ENCODE measurements around the gene GSPT1. TPM values are rescaled to one million over a fixed set of nuclear protein-coding genes. Genes with fewer than 3 reads are reported as not detected.
A peak's percentile ranks its signal among the peaks of the same experiment; 100 is the strongest.
"Not testable (repeated sequence)": the region's sequence is repeated elsewhere in the genome, so short reads cannot be mapped to it uniquely, and the experiment has no call there.

Gene GSPT1
- 73.5 TPM for total RNA-seq

GRCh38 chr16:11915644-11916523 lies at the start of gene GSPT1:
Gene GSPT1 (minus strand): TSS chr16:11915956. CDS start chr16:11915720, 236 bp downstream.
- DNase-seq (ENCODE audit: low spot score), result peak; percentile 98

DNA sequence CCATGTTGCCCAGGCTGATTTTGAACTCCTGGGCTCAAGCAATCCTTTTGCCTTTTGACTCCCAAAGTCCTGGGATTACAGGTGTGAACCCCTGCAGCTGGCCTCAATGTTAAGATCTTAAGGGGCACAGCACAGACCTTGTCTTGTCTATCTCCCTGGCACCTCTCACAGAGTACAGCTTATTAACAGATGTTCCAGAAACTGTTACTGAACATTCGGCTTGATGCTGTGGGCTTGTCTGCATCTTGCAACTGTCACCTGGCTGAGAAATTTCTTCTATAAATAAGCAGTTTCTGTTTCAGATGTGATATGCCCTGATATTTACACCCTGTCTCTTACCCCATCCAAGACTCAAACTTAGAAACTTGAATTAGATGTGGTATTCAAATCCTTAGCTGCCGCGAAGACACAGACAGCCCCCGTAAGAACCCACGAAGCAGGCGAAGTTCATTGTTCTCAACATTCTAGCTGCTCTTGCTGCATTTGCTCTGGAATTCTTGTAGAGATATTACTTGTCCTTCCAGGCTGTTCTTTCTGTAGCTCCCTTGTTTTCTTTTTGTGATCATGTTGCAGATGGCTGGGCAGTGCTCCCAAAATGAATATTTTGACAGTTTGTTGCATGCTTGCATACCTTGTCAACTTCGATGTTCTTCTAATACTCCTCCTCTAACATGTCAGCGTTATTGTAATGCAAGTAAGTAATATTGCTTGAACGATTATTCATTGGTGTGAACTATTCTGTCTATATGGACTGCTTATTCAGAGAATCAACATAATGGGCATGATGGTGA lies 49.2 kb upstream of the GSPT1 start, which contains the start of gene TNFRSF17:
Gene TNFRSF17, plus strand, starts transcription at position 450 of the 791 bp plus-strand sequence. Its CDS starts 115 bp downstream, at position 565.
- no peak for DNase-seq (ENCODE audit: low spot score)

- DNase-seq (ENCODE audit: low spot score), result no peak
These were observed 48.0 kb upstream of the GSPT1 start for GRCh38 chr16:11963706-11964105.

- DNase-seq (ENCODE audit: low spot score), result not testable (repeated sequence)
These were observed 47.2 kb upstream of the GSPT1 start for GRCh38 chr16:11962978-11963377.

- not testable (repeated sequence) for DNase-seq (ENCODE audit: low spot score)
These were observed 46.7 kb upstream of the GSPT1 start for GRCh38 chr16:11962457-11962856.

DNA sequence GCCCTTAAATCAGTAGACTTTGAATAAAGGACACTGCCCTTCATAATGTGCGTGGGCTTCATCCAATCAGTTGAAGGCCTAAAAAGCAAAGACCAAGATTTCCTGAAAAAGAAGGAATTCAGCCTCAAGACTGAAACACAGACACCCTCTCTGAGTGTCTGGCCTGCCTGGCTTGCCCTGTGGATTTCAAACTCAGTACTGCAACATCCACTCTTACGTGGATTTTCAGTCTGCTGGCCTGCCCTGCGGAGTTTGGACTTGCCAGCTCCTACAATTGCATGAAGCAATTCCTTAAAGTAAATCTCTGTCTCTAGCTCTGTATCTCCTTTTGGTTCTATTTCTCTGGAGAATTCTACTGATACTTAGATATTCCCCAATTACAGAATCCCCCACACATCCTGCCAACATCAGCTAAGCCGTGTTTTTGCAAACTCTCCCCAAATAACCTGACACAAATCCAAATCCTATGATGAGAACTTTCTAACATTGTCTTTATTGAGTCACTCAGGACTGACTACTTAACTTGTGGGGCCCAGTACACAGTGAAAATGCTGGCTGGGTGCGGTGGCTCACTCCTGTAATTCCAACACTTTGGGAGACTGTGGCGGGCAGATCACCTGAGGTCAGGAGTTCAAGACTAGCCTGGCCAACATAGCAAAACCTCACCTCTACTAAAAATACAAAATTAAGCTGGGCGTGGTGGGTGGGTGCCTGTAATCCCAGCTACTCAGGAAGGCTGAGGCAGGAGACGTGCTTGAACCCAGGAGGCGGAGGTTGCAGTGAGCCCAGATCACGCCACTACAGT lies 42.0 kb upstream of the GSPT1 start:
- DNase-seq (ENCODE audit: low spot score), result no peak

DNA sequence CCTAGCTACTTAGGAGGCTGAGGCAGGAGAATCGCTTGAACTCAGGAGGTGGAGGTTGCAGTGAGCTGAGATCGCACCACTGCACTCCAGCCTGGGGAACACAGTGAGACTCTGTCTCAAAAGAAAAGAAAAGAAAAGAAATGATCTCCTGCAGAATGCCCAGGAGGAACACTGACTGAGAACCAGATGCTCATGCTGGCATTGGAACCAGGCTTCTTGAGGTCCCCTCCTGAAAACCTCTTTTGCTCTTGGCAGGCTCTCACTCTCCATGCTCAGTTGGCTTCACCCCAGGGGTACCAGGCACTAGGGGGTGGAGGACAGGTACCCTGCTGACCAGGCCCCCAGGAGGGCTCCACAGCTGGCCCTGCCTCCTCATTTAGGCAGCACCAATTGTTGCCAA lies 40.8 kb upstream of the GSPT1 start:
- DNase-seq (ENCODE audit: low spot score), result no peak

GRCh38 chr16:11955713-11956123 lies 40.0 kb upstream of the GSPT1 start:
- DNase-seq (ENCODE audit: low spot score), result no peak

DNA sequence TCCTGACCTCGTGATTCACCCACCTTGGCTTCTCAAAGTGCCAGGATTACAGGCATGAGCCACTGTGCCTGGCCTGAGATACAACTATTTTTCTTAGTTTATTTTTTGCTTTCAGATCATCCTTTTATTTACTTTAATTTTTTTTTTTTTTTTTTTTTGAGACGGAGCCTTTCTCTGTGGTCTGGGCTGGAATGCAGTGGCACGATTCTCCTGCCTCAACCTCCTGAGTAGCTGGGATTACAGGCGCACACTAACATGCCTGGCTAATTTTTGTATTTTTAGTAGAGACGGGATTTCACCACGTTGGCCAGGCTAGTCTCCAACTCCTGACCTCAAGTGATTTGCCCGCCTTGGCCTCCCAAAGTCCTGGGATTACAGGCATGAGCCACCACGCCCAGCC lies 37.8 kb upstream of the GSPT1 start:
- not testable (repeated sequence) for DNase-seq (ENCODE audit: low spot score)

DNA sequence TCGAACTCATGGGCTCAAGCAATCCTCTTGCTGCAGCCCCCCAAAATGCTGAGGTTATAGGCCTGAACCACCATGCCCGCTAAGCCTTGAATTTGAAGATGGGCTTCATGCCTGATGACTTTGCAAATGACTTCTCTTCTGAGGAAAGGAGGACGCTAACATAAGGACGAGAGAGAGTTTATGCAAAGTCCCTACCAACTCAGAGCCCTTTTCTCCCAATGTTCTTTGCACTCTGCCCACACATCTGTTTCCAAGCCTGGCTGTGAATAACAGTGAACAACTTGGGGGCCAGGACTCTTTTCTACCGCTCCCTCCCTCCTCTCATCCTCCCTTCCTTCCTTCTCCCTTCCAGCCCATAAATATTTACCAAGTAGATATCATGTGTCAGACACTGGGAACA lies 34.6 kb upstream of the GSPT1 start:
- no peak for DNase-seq (ENCODE audit: low spot score)

DNA sequence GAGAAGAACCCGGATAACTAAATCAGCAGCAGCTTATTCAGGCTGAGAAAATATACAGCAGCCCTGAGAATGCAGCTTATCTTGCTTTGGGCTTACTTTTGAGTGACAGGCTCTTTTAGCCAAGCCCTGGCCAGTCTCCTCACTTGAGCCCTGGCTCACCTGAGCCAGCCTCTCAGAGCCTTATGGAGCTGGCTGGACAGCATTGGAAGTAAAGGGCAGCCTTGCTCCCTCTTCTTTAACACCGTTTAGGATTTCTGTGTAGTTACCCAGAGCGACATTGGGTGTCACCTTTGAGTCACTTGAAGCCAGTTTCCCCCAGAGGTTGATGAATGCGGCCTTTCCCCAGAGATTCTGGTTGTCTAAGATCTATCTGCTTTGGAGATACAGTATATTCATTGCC lies 33.8 kb upstream of the GSPT1 start:
- peak; percentile 17 for DNase-seq (ENCODE audit: low spot score)

GRCh38 chr16:11948819-11949218 lies 33.1 kb upstream of the GSPT1 start:
- DNase-seq (ENCODE audit: low spot score), result no peak

GRCh38 chr16:11946433-11946832 lies 30.7 kb upstream of the GSPT1 start:
- DNase-seq (ENCODE audit: low spot score), result no peak

- not testable (repeated sequence) for DNase-seq (ENCODE audit: low spot score)
These were observed 26.2 kb upstream of the GSPT1 start, which contains the start of gene NPIPB2 for GRCh38 chr16:11941945-11942344. Gene NPIPB2 (minus strand): TSS chr16:11942045. CDS start chr16:11942045, 0 bp downstream.

DNA sequence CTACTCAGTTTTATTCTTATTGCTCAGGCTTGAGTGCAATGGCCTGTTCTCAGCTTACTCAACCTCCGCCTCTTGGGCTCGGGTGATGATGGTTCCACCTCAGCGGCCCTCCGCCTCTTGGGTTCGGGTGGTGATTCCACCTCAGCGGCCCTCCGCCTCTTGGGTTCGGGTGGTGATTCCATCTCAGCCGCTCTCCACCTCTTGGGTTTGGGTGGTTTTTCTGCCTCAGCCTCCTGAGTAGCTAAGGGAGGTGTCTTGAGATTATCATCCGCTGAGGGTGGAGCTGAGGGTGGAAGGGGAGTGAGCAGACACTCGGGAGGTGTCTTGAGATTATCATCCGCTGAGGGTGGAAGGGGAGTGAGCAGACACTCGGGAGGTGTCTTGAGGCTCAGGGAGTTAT lies 11.6 kb upstream of the GSPT1 start:
- DNase-seq (ENCODE audit: low spot score), result not testable (repeated sequence)

DNA sequence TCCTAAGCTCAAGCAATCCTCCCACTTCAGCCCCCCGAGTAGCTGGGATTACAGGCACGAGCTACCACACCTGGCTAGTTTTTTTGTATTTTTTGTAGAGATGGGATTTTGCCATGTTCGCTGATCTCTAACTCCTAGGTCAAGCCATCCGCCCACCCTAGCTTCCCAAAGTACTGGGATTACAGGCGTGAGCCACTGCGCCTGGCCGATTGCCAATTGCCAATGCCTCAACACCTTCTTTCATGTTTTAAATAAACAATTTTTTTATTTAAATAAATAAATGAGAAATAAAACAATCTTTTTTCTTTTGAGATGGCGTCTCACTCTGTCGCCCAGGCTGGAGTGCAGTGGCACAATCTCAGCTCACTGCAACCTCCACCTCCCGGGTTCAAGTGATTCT lies 8.3 kb upstream of the GSPT1 start:
- DNase-seq (ENCODE audit: low spot score), result not testable (repeated sequence)

DNA sequence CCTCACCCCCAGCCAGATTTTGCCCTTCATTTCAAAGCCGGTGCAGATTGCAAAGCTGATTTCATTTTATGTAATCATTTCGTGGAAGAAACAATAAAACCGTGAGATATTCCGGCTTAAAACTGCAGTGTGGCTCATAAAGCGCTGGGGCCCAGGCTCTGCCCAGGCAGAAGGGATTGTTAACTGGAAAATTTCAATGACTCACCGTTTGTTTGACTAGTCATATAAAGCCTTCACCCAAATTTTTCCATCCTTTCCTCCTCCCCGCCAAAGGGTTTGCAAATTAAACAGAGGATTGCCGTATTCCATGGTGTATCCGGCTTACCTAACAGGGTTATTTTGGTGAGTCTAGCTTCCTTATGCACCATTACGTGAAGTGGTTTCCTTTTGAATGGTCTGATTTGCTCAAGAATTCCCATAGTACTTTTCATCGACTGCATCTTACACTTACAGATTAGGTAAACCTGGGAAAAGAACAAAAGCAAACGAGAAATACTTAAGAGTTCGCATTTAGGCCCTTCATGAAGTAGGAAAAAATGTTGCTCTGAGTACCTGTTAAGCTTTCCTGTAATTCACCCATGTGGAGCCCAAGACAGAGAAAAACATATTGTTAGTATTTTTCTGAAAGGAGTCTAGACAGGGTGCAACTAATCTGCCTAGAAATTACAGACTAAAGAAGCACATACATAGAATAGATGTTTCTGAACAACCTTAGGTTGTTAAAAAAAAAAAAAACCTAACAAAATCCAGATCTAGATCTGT lies 949 bp upstream of the GSPT1 start:
- DNase-seq (ENCODE audit: low spot score), result no peak

DNA sequence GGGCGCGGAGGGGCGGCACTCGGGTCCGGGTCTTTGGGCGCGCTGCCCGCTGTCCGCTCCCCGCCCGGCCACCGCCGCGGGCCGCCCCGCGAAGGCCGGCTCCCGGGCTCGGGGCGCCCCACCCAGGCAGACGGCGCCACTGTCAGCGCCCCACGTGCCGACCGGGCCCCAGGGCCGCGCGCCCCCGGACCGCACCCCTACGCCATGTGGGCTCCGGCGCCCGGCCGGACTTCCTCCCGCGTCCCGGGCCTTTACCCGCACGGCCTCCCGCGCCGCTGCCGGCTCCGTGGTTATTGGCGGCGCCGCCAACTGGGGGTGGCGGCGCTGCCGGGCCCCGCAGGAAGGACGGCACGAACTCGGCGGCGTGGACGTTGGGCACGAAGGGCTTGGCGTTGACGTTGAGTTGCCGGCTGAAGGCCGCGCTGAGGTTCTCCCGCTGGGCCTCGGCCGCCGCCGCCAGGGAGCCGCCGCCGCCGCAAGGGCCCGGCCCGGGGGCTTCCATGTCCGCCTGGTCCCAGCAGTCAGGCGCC lies 577 bp downstream of the GSPT1 start:
- no peak for DNase-seq (ENCODE audit: low spot score)

DNA sequence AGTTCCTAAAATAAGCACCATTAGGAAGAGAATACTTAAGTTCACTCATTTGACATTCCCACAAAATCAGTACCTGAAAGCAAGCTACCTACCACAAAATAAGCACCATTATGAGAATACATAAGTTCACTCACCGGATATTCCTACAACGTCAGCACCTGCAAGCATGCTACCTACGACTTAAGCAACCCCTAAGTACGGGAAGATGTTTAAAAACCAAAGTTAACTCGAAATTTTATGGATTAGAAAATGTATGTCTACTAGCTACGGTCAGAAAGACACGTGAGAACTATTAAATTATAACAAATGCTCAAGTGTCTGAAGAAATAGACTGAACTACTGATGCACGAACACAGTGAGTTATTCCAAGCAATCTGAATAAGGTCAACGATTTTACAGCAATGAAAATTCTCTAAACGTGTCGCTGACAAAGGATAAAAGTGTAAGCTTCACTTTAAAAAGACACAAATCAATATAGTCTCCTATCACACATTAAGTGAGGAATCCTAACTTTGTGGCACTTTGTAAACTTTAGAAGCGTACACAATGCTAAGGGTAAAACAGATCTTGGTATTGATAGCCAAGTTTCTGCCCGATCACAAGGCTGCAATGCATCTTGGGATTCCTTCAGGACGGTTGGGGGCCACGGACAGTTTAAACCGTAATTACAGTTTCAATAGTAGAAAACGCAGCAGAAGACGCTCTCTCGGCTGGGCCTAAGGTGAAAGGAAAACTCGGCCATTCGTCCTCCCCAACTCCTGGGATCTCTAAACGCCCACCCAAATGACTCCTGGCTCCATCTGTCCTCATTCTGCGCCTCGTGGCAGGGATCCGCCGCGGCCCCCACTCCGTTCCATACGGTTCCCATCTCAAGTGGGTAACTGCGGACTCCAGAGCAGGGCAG lies 1.3 kb downstream of the GSPT1 start:
- DNase-seq (ENCODE audit: low spot score), result peak; percentile 15

Measured in mucosa of gallbladder (tissue), 1 donor.